Measurements from ENCODE around the gene PODNL1.

Gene PODNL1

GRCh38 chr19:13920524-13920923 lies 17.7 kb downstream of the PODNL1 start:
- in situ Hi-C loops (cut with MboI; ENCODE audit: low sequenced_read_pairs, unreplicated experiment): no loop called here
- TF ChIP-seq CTCF (IDR thresholded peaks at IDR 0.05; ENCODE audit: borderline replicate concordance, control extremely low read depth, extremely low read depth, insufficient read depth, missing control alignments): no peak
- DNase-seq (ENCODE audit: low spot score): no peak

GRCh38 chr19:13918726-13919411 lies 19.3 kb downstream of the PODNL1 start:
- in situ Hi-C loops (cut with MboI; ENCODE audit: low sequenced_read_pairs, unreplicated experiment): no loop called here
- no peak for TF ChIP-seq CTCF (IDR thresholded peaks at IDR 0.05; ENCODE audit: borderline replicate concordance, control extremely low read depth, extremely low read depth, insufficient read depth, missing control alignments)
- no peak for DNase-seq (ENCODE audit: low spot score)

- TF ChIP-seq CTCF (IDR thresholded peaks at IDR 0.05; ENCODE audit: borderline replicate concordance, control extremely low read depth, extremely low read depth, insufficient read depth, missing control alignments): no peak
- no peak for DNase-seq (ENCODE audit: low spot score)
- in situ Hi-C loops (cut with MboI; ENCODE audit: low sequenced_read_pairs, unreplicated experiment): no loop called here
These were observed 20.3 kb downstream of the PODNL1 start for GRCh38 chr19:13917888-13918406.

GRCh38 chr19:13914777-13915176 lies 23.4 kb downstream of the PODNL1 start:
- in situ Hi-C loops (cut with MboI; ENCODE audit: low sequenced_read_pairs, unreplicated experiment): no loop called here
- no peak for TF ChIP-seq CTCF (IDR thresholded peaks at IDR 0.05; ENCODE audit: borderline replicate concordance, control extremely low read depth, extremely low read depth, insufficient read depth, missing control alignments)
- DNase-seq (ENCODE audit: low spot score): no peak

GRCh38 chr19:13913352-13913751 lies 24.9 kb downstream of the PODNL1 start:
- TF ChIP-seq CTCF (IDR thresholded peaks at IDR 0.05; ENCODE audit: borderline replicate concordance, control extremely low read depth, extremely low read depth, insufficient read depth, missing control alignments): no peak
- in situ Hi-C loops (cut with MboI; ENCODE audit: low sequenced_read_pairs, unreplicated experiment): no loop called here
- DNase-seq (ENCODE audit: low spot score): no peak

GRCh38 chr19:13909430-13909829 lies 28.8 kb downstream of the PODNL1 start:
- no peak for DNase-seq (ENCODE audit: low spot score)
- in situ Hi-C loops (cut with MboI; ENCODE audit: low sequenced_read_pairs, unreplicated experiment): no loop called here

More at GRCh38 chr19:13909430-13909829, 28.8 kb downstream of the PODNL1 start:
- TF ChIP-seq CTCF (IDR thresholded peaks at IDR 0.05; ENCODE audit: borderline replicate concordance, control extremely low read depth, extremely low read depth, insufficient read depth, missing control alignments): no peak
